Spleen (tissue), 7 donors: ENCODE measurements around the gene CSMD2.

Experiments used
- POLR2AphosphoS5 ChIP-seq, 3 donors: sonication (generic); formaldehyde crosslinking; IDR thresholded peaks; one replicate each; pipeline ENCODE4 v1.5.1; 2017; ENCODE audit warnings: antibody characterized with exemption in 3 of 3
- TF ChIP-seq, protein P1 (sequence below), 11 experiments: fragments of 200-600 bp in 7 of 11; fragments of 450-650 bp in 4 of 11; sonication (generic) in 4 of 11; IDR thresholded peaks in 8 of 11; conservative IDR thresholded peaks in 3 of 11; 1 replicate in 7 of 11; 2 replicates in 4 of 11; pipeline versions ENCODE4 v1.4.0 to v1.8.0; 2016 to 2021; ENCODE audit warnings: antibody characterized with exemption in 11 of 11, inconsistent platforms in 4 of 11, mild to moderate bottlenecking in 1 of 11
- donor health status: DM: no; HTN: no; CAD: no; lungs with moderate emphysema.
- donor health status: DM: no; HTN: no; CAD: no.
- donor health status: DM: no; HTN: no; CAD: no.

DNA sequence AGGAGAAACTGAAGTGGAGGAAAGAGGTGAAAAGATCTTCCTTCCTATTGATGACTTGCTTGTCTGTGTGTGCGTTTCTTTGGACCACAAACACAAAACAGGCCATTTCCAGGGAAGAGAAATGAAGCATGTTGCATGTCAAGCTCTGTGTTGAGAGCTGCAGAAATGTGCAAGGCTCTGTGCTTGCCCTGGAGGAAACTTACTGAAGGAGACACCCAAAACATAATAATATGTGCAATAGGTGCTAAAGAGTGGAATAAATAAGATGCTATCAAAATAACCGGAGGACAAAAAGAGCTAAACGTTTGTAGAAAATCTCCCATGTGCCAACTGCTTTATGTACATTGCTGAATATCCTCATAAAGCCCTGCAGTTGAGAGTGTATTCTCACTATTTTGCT lies 496.3 kb downstream of the CSMD2 start:
- TF ChIP-seq, protein P1, sequence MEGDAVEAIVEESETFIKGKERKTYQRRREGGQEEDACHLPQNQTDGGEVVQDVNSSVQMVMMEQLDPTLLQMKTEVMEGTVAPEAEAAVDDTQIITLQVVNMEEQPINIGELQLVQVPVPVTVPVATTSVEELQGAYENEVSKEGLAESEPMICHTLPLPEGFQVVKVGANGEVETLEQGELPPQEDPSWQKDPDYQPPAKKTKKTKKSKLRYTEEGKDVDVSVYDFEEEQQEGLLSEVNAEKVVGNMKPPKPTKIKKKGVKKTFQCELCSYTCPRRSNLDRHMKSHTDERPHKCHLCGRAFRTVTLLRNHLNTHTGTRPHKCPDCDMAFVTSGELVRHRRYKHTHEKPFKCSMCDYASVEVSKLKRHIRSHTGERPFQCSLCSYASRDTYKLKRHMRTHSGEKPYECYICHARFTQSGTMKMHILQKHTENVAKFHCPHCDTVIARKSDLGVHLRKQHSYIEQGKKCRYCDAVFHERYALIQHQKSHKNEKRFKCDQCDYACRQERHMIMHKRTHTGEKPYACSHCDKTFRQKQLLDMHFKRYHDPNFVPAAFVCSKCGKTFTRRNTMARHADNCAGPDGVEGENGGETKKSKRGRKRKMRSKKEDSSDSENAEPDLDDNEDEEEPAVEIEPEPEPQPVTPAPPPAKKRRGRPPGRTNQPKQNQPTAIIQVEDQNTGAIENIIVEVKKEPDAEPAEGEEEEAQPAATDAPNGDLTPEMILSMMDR (IDR thresholded peaks at IDR 0.05 in 8 of 11, conservative IDR thresholded peaks at IDR 0.05 in 3 of 11) = no peak
- no peak for TF ChIP-seq POLR2AphosphoS5 (IDR thresholded peaks at IDR 0.05)
